Nephron progenitor cell (in vitro differentiated cells): Measurements from ENCODE around the gene LANCL1.

Experiments used
- DNase-seq: peaks from one replicate; pipeline ENCODE4 v3.0.0; 2021
- H3K27ac Mint-ChIP-seq: 2 replicates; pipeline ENCODE4 v1.8.0; 2021; ENCODE audit warnings: mild to moderate bottlenecking, moderate library complexity, mixed read lengths
- H3K27me3 Mint-ChIP-seq: 2 replicates; pipeline ENCODE4 v1.8.0; 2021; ENCODE audit warnings: mild to moderate bottlenecking, low read depth, mixed read lengths; ENCODE audit not compliant: poor library complexity
- H3K36me3 Mint-ChIP-seq: 2 replicates; pipeline ENCODE4 v1.8.0; 2021; ENCODE audit warnings: low read depth, mixed read lengths
- H3K4me1 Mint-ChIP-seq: 2 replicates; pipeline ENCODE4 v1.8.0; 2021; ENCODE audit warnings: mixed read lengths
- H3K4me3 Mint-ChIP-seq: 2 replicates; pipeline ENCODE4 v1.8.0; 2021; ENCODE audit warnings: mild to moderate bottlenecking, moderate library complexity, mixed read lengths
- H3K9me3 Mint-ChIP-seq: 2 replicates; pipeline ENCODE4 v1.8.0; 2021; ENCODE audit warnings: mild to moderate bottlenecking, moderate library complexity, mixed read lengths
- TF ChIP-seq, protein P1 (sequence below): fragments of 200-600 bp; sonication (generic); IDR thresholded peaks from 2 replicates; pipeline ENCODE4 v1.5.0; 2021; ENCODE audit warnings: antibody characterized with exemption

Gene LANCL1

GRCh38 chr2:210517264-210517663, 40.7 kb upstream of the LANCL1 start:
- no peak overlapping the region for H3K4me3 Mint-ChIP-seq
- no peak for DNase-seq
- H3K4me1 Mint-ChIP-seq: no peaks in the 10 kb centered on the region
- no peaks in the 10 kb centered on the region for H3K27me3 Mint-ChIP-seq
- H3K36me3 Mint-ChIP-seq: peaks cover 53% of the 10 kb centered on the region
- H3K9me3 Mint-ChIP-seq: peaks cover 39% of the 10 kb centered on the region
- no peak overlapping the region for H3K27ac Mint-ChIP-seq
- TF ChIP-seq, protein P1, sequence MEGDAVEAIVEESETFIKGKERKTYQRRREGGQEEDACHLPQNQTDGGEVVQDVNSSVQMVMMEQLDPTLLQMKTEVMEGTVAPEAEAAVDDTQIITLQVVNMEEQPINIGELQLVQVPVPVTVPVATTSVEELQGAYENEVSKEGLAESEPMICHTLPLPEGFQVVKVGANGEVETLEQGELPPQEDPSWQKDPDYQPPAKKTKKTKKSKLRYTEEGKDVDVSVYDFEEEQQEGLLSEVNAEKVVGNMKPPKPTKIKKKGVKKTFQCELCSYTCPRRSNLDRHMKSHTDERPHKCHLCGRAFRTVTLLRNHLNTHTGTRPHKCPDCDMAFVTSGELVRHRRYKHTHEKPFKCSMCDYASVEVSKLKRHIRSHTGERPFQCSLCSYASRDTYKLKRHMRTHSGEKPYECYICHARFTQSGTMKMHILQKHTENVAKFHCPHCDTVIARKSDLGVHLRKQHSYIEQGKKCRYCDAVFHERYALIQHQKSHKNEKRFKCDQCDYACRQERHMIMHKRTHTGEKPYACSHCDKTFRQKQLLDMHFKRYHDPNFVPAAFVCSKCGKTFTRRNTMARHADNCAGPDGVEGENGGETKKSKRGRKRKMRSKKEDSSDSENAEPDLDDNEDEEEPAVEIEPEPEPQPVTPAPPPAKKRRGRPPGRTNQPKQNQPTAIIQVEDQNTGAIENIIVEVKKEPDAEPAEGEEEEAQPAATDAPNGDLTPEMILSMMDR: no peak

DNA sequence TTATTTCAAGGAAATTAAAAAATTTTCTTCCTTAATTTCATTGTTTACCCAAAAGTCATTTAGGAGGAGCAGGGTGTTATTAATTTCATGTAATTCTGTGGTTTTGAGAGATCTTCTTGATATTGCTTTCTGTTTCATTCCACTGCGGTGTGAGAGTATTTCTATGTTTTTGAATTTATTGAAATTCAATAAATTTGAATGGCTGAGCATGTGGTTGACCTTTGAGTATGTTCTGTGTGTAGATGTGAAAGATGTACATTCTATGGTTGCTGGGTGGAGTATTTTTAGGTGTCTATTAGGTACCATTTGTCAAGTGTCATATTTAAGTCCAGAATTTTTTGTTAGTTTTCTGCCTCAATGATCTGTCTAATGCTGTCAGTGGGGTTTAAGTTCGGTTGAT, 39.4 kb upstream of the LANCL1 start:
- Mint-ChIP-seq H3K9me3 (peaks cover 50% of the 10 kb centered on the region), H3K4me3 (no peak overlapping the region), H3K27me3 (no peaks in the 10 kb centered on the region), H3K27ac (no peak overlapping the region), H3K4me1 (no peaks in the 10 kb centered on the region), H3K36me3 (peaks cover 40% of the 10 kb centered on the region)
- TF ChIP-seq, protein P1: no peak
- no peak for DNase-seq

GRCh38 chr2:210503725-210504191, 27.2 kb upstream of the LANCL1 start:
- Mint-ChIP-seq H3K27ac (no peak overlapping the region), H3K4me3 (no peak overlapping the region), H3K4me1 (no peaks in the 10 kb centered on the region), H3K36me3 (peaks cover 80% of the 10 kb centered on the region), H3K9me3 (peaks cover 86% of the 10 kb centered on the region), H3K27me3 (peaks cover 2% of the 10 kb centered on the region)
- TF ChIP-seq, protein P1: no peak
- no peak for DNase-seq

- no peak overlapping the region for H3K27ac Mint-ChIP-seq
- no peaks in the 10 kb centered on the region for H3K4me1 Mint-ChIP-seq
- no peak overlapping the region for H3K4me3 Mint-ChIP-seq
- TF ChIP-seq, protein P1: peak; percentile 59
- peaks cover 2% of the 10 kb centered on the region for H3K27me3 Mint-ChIP-seq
- H3K9me3 Mint-ChIP-seq: peaks cover 87% of the 10 kb centered on the region
- peaks cover 86% of the 10 kb centered on the region for H3K36me3 Mint-ChIP-seq
- DNase-seq: peak; percentile 32
Observed at GRCh38 chr2:210503001-210503623, 26.6 kb upstream of the LANCL1 start.

- Mint-ChIP-seq H3K4me1 (peaks cover 6% of the 10 kb centered on the region), H3K27me3 (no peaks in the 10 kb centered on the region), H3K36me3 (peaks cover 43% of the 10 kb centered on the region), H3K4me3 (no peak overlapping the region), H3K27ac (no peak overlapping the region), H3K9me3 (peaks cover 32% of the 10 kb centered on the region)
- TF ChIP-seq, protein P1: no peak
- DNase-seq: no peak
Observed at GRCh38 chr2:210496512-210496911, 20.0 kb upstream of the LANCL1 start.

DNA sequence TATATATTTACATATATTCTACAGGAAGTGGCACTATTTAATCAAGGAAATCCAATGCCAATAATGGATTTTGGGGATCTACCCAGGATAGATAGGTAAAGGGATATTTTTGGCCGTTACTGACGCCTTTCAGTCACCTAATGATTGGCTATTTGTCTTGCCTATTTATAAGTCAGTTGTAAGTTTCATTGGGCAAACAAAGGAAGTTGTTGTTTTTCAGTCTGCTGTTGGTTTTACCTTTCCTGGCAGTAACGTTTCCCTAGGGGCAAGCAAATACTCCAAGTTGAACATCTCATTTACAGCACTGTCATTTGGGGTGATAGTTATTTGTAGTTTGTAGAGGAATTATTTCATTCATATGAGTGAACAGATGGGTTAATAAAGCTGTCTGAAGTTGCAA, 17.0 kb upstream of the LANCL1 start:
- H3K27ac Mint-ChIP-seq: no peak overlapping the region
- H3K4me3 Mint-ChIP-seq: no peak overlapping the region
- TF ChIP-seq, protein P1: no peak
- DNase-seq: no peak
- H3K27me3 Mint-ChIP-seq: no peaks in the 10 kb centered on the region
- peaks cover 10% of the 10 kb centered on the region for H3K9me3 Mint-ChIP-seq
- peaks cover 6% of the 10 kb centered on the region for H3K4me1 Mint-ChIP-seq
- H3K36me3 Mint-ChIP-seq: peaks cover 24% of the 10 kb centered on the region
